Activated T-helper 17 cell treated with anti-CD3 and anti-CD28 coated beads, Interleukin-2, amount 50 U/mL, for 72 hours (primary cell): ENCODE data around the gene CFD. TPM values are rescaled to one million over a fixed set of nuclear protein-coding genes. Genes with fewer than 3 reads are reported as not detected.

Experiments used
- ATAC-seq: fragments of 150-1000 bp; cut with Tn5 transposase; replicated peaks from 2 replicates; pipeline ENCODE4 v1.10.0; 2021; ENCODE audit warnings: mild to moderate bottlenecking, moderate library complexity
- H3K27ac Mint-ChIP-seq: one replicate; pipeline ENCODE4 v1.8.0; 2022; ENCODE audit warnings: mixed read lengths
- H3K27me3 Mint-ChIP-seq: one replicate; pipeline ENCODE4 v1.8.0; 2022; ENCODE audit warnings: mixed read lengths
- H3K36me3 Mint-ChIP-seq: one replicate; pipeline ENCODE4 v1.8.0; 2022; ENCODE audit warnings: low read depth, mild to moderate bottlenecking, mixed read lengths
- H3K4me1 Mint-ChIP-seq: one replicate; pipeline ENCODE4 v1.8.0; 2022; ENCODE audit warnings: mixed read lengths
- H3K4me3 Mint-ChIP-seq: one replicate; pipeline ENCODE4 v1.8.0; 2022; ENCODE audit warnings: mild to moderate bottlenecking, mixed read lengths
- H3K9me3 Mint-ChIP-seq: one replicate; pipeline ENCODE4 v1.8.0; 2022; ENCODE audit warnings: mixed read lengths
- total RNA-seq, 2 donors: library from RNA; stranded (reverse); gene quantifications; one replicate each; pipeline ENCODE4 v1.2.3, GENCODE V29; 2022

CFD gene
- total RNA-seq: under 1 TPM; 0.40 to 0.89 TPM

DNA sequence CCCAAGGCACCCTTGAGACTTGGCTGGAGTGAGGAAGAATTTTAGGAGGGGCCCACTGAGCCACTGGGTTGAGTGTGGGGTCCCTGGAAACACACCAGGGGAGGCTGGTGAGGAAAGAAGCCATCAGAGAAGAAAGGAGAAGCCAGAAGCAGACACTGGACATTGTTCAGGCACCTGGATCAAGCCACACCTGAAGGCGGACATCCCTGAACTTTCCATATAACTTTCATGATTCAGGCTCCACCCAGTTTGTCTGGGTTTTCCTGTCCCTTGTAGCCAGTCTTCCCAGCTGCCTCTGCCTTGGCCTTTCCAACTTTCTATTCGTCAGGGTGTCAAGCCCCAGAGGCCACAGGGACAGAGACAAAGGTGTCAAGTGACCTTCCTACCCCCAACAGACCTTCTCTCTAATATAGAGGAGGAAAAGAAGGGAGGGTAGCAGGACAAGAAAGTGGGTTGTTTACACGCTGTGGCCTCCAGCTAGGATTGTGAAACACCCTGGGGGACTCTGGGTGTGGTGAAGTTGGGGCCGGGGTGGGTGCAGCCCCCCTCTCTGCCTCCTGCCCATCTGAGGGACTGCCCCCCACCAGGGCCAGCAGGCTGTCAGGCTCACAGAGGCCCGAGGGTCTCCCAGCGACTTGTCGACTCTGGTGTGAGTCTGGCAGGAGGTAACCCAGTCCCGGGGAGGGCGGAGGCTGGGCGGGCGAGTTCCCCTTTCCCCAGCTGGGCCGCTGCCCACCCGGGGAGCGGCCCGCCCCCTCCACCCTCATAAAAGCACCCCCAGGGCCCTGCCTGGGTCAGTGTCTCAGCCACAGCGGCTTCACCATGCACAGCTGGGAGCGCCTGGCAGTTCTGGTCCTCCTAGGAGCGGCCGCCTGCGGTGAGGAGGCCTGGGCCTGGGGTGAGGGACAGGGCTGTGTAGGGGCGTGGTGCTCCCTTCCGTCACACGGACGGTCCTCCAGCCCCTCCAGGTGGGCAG lies at the start of gene CFD:
Gene CFD (plus strand): TSS at position 797 of the 976 bp plus-strand sequence. CDS start 26 bp downstream, at position 823.
- Mint-ChIP-seq H3K36me3 (no peaks in the 10 kb centered on the region), H3K9me3 (no peaks in the 10 kb centered on the region), H3K27me3 (no peaks in the 10 kb centered on the region), H3K4me3 (no peak within 1 kb of the TSS), H3K4me1 (no peaks in the 10 kb centered on the region), H3K27ac (no peak within 1 kb of the TSS)
- no peak for ATAC-seq

DNA sequence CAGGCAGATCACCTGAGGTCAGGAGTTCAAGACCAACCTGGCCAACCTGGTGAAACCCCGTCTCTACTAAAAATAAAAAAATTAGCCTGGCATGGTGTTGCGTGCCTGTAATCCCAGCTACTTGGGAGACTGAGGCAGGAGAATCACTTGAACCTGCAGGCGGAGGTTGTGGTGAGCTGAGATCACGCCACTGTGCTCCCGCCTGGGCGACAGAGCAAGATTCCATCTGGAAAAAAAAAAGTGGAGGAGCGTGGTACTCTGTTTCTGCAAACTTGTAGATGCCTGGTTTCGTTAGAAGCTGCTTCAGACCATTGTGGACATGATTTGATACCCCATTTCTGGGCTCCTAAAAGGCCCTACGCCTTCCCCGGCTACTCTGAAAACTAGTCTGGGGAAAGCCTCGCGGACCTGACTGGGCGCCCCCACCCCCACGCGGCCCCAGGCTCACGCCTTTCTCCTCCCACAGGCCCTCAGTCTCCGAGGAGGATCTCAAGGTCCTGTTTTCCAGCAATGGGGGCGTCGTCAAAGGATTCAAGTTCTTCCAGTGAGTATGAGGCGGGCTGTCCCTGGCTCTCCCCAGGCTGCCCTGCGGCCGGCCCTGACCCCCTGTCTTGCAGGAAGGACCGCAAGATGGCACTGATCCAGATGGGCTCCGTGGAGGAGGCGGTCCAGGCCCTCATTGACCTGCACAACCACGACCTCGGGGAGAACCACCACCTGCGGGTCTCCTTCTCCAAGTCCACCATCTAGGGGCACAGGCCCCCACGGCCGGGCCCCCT lies 49.2 kb upstream of the CFD start:
- no peak overlapping the region for H3K4me3 Mint-ChIP-seq
- H3K9me3 Mint-ChIP-seq: no peaks in the 10 kb centered on the region
- H3K36me3 Mint-ChIP-seq: peaks cover 71% of the 10 kb centered on the region
- H3K4me1 Mint-ChIP-seq: peaks cover 8% of the 10 kb centered on the region
- no peak overlapping the region for H3K27ac Mint-ChIP-seq
- no peak for ATAC-seq
- no peaks in the 10 kb centered on the region for H3K27me3 Mint-ChIP-seq

DNA sequence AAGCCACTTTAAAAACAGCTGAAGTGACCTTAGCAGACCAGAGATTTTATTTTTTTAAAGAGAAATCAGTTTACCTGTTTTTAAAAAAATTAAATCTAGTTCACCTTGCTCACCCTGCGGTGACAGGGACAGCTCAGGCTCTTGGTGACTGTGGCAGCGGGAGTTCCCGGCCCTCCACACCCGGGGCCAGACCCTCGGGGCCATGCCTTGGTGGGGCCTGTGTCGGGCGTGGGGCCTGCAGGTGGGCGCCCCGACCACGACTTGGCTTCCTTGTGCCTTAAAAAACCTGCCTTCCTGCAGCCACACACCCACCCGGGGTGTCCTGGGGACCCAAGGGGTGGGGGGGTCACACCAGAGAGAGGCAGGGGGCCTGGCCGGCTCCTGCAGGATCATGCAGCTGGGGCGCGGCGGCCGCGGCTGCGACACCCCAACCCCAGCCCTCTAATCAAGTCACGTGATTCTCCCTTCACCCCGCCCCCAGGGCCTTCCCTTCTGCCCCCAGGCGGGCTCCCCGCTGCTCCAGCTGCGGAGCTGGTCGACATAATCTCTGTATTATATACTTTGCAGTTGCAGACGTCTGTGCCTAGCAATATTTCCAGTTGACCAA lies 48.5 kb upstream of the CFD start:
- Mint-ChIP-seq H3K36me3 (peaks cover 71% of the 10 kb centered on the region), H3K27ac (no peak overlapping the region), H3K4me1 (peaks cover 11% of the 10 kb centered on the region), H3K9me3 (no peaks in the 10 kb centered on the region), H3K4me3 (no peak overlapping the region), H3K27me3 (no peaks in the 10 kb centered on the region)
- no peak for ATAC-seq

DNA sequence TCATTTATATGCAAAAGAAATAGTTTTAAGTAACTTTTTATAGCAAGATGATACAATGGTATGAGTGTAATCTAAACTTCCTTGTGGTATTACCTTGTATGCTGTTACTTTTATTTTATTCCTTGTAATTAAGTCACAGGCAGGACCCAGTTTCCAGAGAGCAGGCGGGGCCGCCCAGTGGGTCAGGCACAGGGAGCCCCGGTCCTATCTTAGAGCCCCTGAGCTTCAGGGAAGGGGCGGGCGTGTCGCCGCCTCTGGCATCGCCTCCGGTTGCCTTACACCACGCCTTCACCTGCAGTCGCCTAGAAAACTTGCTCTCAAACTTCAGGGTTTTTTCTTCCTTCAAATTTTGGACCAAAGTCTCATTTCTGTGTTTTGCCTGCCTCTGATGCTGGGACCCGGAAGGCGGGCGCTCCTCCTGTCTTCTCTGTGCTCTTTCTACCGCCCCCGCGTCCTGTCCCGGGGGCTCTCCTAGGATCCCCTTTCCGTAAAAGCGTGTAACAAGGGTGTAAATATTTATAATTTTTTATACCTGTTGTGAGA lies 47.9 kb upstream of the CFD start:
- Mint-ChIP-seq H3K27ac (no peak overlapping the region), H3K4me3 (no peak overlapping the region), H3K4me1 (peaks cover 17% of the 10 kb centered on the region), H3K36me3 (peaks cover 74% of the 10 kb centered on the region), H3K27me3 (no peaks in the 10 kb centered on the region), H3K9me3 (peaks cover 4% of the 10 kb centered on the region)
- ATAC-seq: no peak

DNA sequence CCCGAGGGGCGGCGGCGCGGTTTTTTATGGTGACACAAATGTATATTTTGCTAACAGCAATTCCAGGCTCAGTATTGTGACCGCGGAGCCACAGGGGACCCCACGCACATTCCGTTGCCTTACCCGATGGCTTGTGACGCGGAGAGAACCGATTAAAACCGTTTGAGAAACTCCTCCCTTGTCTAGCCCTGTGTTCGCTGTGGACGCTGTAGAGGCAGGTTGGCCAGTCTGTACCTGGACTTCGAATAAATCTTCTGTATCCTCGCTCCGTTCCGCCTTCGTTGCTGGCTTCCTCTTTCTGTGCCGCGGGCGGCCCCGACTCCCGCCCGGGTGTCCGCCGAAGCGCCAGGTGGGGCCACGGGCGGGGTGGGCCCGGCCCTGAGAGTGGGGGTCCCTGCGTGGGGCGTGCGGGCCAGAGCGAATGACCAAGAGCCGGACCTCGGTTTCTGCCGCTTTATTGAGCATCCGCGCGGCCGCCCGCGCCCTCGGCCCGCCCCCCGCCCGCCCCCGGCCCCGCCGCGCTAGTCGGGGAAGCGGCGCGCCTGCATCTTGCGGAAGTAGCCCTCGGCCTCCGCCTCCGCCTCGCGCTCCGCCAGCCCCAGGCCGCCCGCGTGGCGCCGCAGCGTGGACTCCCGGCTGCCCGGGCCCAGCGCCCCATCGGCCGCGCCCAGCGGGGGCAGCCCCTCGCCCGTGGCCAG lies 47.3 kb upstream of the CFD start:
- Mint-ChIP-seq H3K27ac (no peak overlapping the region), H3K4me1 (peaks cover 22% of the 10 kb centered on the region), H3K36me3 (peaks cover 74% of the 10 kb centered on the region), H3K9me3 (peaks cover 5% of the 10 kb centered on the region), H3K4me3 (no peak overlapping the region), H3K27me3 (no peaks in the 10 kb centered on the region)
- no peak for ATAC-seq

DNA sequence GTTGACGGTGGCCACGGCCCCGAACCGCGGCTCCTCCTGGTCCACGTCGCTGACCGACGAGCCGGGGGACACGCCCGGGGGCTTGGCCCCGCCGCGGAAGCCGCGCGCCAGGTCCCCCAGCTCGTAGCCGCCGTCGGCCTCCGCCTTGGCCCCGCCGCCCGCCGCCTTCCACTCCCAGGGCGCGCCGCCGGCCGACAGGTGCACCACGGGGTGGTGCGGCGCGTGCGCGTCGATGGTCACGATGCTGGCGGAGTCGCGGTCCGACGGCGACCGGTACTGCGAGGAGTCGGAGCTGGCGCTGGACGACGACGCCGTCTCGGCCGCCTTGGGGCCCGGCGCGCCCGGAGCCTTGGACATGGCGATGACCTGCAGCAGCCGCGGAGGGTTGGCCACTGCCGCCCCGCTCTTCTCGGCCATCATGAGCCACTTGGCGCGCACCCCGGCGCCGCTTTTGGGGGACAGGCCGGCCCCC lies 46.7 kb upstream of the CFD start:
- Mint-ChIP-seq H3K36me3 (peaks cover 68% of the 10 kb centered on the region), H3K27me3 (no peaks in the 10 kb centered on the region), H3K4me1 (peaks cover 16% of the 10 kb centered on the region), H3K27ac (no peak overlapping the region), H3K9me3 (peaks cover 5% of the 10 kb centered on the region), H3K4me3 (no peak overlapping the region)
- ATAC-seq: no peak

DNA sequence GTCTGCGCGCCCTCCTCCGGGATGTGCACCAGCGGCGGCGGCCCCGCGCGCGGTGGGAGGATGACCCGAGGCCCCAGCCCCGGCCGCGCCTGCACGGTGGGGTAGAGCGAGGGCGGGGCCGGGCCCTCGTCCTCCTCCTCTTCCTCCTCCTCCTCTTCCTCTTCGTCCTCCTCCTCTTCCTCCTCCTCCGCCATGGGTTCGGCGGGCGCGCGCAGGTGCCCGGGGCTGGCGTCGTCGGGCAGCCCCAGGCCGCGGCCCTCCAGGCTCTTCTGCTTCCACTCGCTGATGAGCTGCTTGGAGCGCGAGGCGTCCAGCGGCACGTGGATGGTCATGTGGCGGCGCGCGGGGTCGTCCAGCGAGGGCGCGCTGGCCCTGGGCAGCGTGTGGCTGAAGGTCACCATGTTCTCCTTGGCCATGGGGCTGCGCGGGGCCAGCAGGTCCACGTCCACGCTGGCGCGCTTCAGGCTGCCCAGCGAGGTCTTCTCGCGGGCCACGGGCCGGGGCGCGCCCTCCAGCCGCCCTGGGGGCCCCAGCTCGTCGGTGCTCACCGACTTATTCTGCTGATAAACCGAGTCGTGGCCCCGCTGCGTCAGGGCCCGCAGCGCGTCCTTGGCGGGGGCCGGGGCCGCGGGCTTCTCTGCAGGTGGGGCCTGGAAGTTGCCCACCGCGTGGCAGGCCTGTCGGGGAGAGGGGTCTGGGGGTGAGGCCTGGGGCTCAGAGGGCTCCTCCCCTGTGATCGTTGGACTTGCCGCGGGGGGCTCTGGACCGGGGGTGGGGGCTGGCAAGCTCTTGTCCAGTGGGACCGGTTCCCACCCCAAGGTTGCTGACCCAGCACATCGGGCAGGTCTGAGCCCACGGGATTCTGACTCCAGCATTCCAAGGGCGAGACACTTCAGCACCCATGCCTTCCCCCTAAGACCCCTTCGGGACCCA lies 46.0 kb upstream of the CFD start:
- H3K27me3 Mint-ChIP-seq: no peaks in the 10 kb centered on the region
- H3K27ac Mint-ChIP-seq: no peak overlapping the region
- no peak for ATAC-seq
- H3K9me3 Mint-ChIP-seq: peaks cover 5% of the 10 kb centered on the region
- peaks cover 64% of the 10 kb centered on the region for H3K36me3 Mint-ChIP-seq
- no peak overlapping the region for H3K4me3 Mint-ChIP-seq
- peaks cover 14% of the 10 kb centered on the region for H3K4me1 Mint-ChIP-seq

DNA sequence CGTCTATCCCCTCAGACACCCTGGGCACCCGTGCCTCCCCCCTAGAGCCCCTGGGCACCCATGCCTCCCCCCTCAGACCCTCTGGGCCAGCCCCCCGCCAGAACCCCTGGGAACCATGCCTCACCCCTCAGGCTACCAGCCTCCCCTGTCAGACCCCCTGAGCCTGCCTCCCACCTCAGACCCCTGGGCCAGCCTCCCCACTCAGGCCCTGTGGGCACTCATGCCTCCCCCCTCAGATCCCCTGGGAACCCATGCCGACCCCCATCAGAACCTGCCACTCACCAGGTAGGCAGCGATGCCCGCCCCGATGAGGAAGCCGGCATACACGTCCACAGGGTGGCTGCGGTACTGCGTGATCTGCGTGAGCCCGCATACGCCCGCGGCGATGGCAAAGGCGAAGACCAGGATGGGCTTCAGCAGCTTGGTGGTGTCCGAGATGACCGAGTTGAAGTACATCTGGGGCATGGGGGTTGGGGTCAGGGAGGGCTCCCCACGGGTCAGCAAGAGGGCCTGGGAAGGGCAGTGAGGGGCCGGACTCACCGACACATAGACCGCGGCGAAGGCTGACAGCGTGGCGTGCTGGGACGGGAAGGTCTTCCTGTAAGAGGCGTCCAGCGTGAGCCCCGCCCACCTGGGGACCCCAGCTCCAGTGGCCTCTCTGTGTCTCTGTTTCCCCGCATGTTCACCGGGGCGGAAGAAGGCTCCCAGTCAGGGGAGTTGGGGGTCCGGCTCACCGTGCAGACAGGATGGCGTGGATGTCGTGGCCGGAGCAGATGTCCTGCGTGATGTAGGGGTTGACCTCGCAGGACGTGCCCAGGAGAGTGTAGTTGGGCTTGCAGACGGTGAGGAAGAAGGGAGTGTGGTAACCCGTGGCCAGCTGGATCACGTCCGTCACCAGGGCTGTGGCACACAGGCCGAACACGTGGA lies 45.0 kb upstream of the CFD start:
- H3K36me3 Mint-ChIP-seq: peaks cover 54% of the 10 kb centered on the region
- no peak overlapping the region for H3K4me3 Mint-ChIP-seq
- peak; percentile 16 for ATAC-seq
- no peaks in the 10 kb centered on the region for H3K27me3 Mint-ChIP-seq
- H3K27ac Mint-ChIP-seq: peak overlapping the region; percentile 69
- peaks cover 14% of the 10 kb centered on the region for H3K4me1 Mint-ChIP-seq
- peaks cover 5% of the 10 kb centered on the region for H3K9me3 Mint-ChIP-seq

DNA sequence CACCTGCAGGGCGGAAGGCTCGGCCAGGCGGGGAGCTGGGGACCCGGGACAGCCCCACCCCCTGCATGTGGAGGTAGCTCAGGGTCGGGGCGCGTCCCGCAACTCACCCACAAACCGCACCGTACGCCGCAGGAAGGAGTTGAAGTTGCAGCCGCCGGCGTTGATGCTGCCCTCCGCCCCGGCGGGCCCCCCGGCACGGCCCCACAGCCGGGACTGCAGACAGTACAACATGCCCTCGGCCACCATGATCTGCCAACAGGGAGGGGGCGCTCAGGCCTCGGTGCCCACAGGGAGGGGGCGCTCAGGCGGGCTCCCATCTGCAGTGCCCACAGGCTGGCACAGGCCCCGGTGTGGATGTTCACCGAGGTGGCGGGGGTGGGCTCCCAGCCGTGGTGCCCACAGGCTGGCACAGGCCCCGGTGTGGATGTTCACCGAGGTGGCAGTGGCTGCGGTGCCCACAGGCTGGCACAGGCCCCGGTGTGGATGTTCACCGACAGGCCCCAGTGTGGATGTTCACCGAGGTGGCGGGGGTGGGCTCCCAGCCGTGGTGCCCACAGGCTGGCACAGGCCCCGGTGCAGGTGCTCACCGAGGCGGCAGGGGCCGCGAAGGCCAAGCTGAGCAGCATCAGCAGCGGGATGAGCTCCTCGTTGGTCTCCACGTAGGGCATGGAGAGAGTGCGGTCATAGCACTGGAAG lies 44.2 kb upstream of the CFD start:
- peak; percentile 24 for ATAC-seq
- peaks cover 14% of the 10 kb centered on the region for H3K4me1 Mint-ChIP-seq
- H3K27me3 Mint-ChIP-seq: no peaks in the 10 kb centered on the region
- H3K36me3 Mint-ChIP-seq: peaks cover 46% of the 10 kb centered on the region
- H3K4me3 Mint-ChIP-seq: no peak overlapping the region
- peaks cover 5% of the 10 kb centered on the region for H3K9me3 Mint-ChIP-seq
- peak overlapping the region; percentile 69 for H3K27ac Mint-ChIP-seq

DNA sequence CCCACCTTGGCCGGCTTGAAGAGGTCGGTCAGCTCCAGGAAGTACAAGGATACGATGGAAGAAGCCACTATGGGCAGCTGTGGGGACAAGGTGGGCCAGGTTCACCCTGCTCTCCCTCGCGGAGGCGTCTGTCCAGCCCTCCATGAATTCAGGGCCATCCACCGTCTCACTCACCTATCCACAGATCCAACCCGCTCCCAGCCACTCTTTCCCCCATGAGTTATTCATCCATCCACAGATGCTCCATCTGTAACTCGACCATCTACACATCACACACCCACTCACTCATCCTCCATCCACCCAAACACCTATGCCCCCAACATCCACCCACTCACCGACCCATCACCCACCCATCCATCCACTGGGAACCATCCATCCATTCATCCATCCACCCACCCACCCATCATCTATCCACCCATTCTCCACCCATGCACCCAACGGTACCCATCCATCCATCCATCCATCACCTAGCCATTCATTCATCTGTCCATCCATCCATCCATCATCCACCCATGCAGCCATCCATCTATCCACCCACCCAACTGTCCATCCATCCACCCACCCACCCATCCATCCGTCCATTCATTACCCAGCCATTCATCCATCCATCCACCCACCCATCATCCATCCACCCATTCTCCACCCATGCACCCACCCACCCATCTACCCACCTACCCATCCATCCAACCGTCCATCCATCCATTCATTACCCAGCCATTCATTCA lies 43.5 kb upstream of the CFD start:
- Mint-ChIP-seq H3K9me3 (peaks cover 5% of the 10 kb centered on the region), H3K27me3 (no peaks in the 10 kb centered on the region), H3K27ac (no peak overlapping the region), H3K4me1 (peaks cover 14% of the 10 kb centered on the region), H3K36me3 (peaks cover 40% of the 10 kb centered on the region), H3K4me3 (no peak overlapping the region)
- ATAC-seq: peak; percentile 11

DNA sequence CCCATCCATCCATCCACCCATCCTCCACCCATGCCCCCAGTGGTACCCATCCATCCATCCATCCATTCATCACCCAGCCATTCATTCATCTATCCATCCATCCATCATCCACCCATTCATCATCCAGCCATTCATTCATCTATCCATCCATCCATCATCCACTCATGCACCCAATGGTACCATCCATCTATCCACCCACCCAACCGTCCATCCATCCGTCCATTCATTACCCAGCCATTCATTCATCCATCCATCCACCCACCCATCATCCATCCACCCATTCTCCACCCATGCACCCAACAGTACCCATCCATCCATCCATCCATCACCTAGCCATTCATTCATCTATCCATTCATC lies 43.0 kb upstream of the CFD start:
- Mint-ChIP-seq H3K9me3 (peaks cover 5% of the 10 kb centered on the region), H3K4me3 (no peak overlapping the region), H3K27me3 (no peaks in the 10 kb centered on the region), H3K27ac (no peak overlapping the region), H3K36me3 (peaks cover 35% of the 10 kb centered on the region), H3K4me1 (peaks cover 14% of the 10 kb centered on the region)
- no peak for ATAC-seq
